HG03558 (cell line): ENCODE measurements around the gene PYGB.

ENCODE experiments used
- ATAC-seq: cut with Tn5 transposase; IDR thresholded peaks from one replicate; pipeline ENCODE4 v1.9.1; 2021; ENCODE audit warnings: moderate number of reproducible peaks; ENCODE audit not compliant: unreplicated experiment; ENCODE audit errors: extremely low read depth

Gene PYGB

GRCh38 chr20:25279403-25279802, 31.5 kb downstream of the PYGB start:
- ATAC-seq = no peak

GRCh38 chr20:25280051-25280573, 32.2 kb downstream of the PYGB start:
- no peak for ATAC-seq

GRCh38 chr20:25280574-25281535, 33.0 kb downstream of the PYGB start:
- no peak for ATAC-seq

- peak; percentile 32 for ATAC-seq
Observed at GRCh38 chr20:25281541-25281991, 33.7 kb downstream of the PYGB start.

GRCh38 chr20:25282034-25282781, 34.3 kb downstream of the PYGB start:
- no peak for ATAC-seq

GRCh38 chr20:25282796-25283195, 34.9 kb downstream of the PYGB start:
- ATAC-seq = no peak

GRCh38 chr20:25283221-25283951, 35.5 kb downstream of the PYGB start:
- ATAC-seq = no peak

GRCh38 chr20:25284131-25284601, 36.3 kb downstream of the PYGB start:
- no peak for ATAC-seq

GRCh38 chr20:25285091-25285647, 37.3 kb downstream of the PYGB start:
- no peak for ATAC-seq

- ATAC-seq = no peak
Observed at GRCh38 chr20:25285856-25286798, 38.2 kb downstream of the PYGB start.

GRCh38 chr20:25286917-25287316, 39.0 kb downstream of the PYGB start:
- no peak for ATAC-seq

- no peak for ATAC-seq
Observed at GRCh38 chr20:25287631-25288290, 39.9 kb downstream of the PYGB start.

- ATAC-seq = peak; percentile 96
Observed at GRCh38 chr20:25288291-25289181, 40.7 kb downstream of the PYGB start.

- ATAC-seq = no peak
Observed at GRCh38 chr20:25289886-25290597, 42.2 kb downstream of the PYGB start.

- no peak for ATAC-seq
Observed at GRCh38 chr20:25290646-25291431, 43.0 kb downstream of the PYGB start.
